Kidney (tissue), 14 donors: ENCODE measurements around the gene FAS. TPM values are rescaled to one million over a fixed set of nuclear protein-coding genes. Genes with fewer than 3 reads are reported as not detected.

Experiments used
- DNase-seq, 5 donors: peaks; one replicate each; pipeline ENCODE4 v3.0.0-alpha.2; 2013 to 2020
- FAIRE-seq: peaks from 2 replicates; lab custom pipeline; 2012; peaks lifted over from hg19 to GRCh38; lab: Jason Lieb, UNC
- H3K27ac ChIP-seq, 2 donors: one replicate each; pipeline ENCODE4 v1.7.0; 2013; ENCODE audit warnings: low read depth in 2 of 2, low read length in 2 of 2, inconsistent platforms in 1 of 2
- H3K27me3 ChIP-seq: one replicate; pipeline ENCODE4 v1.7.1; 2013; ENCODE audit warnings: low read length, inconsistent platforms; ENCODE audit not compliant: control insufficient read depth, insufficient read depth
- H3K36me3 ChIP-seq, 3 donors: one replicate each; pipeline versions ENCODE4 v1.7.0 to v1.7.1; 2013; ENCODE audit warnings: low read length in 3 of 3, control low read depth in 1 of 3, inconsistent platforms in 1 of 3; ENCODE audit not compliant: insufficient read depth in 3 of 3, control insufficient read depth in 2 of 3
- H3K4me1 ChIP-seq, 3 donors: one replicate each; pipeline versions ENCODE4 v1.7.0 to v1.7.1; 2013; ENCODE audit warnings: low read length in 3 of 3, inconsistent platforms in 1 of 3, low read depth in 1 of 3; ENCODE audit not compliant: control insufficient read depth in 2 of 3, insufficient read depth in 2 of 3
- H3K4me3 ChIP-seq, 3 donors: one replicate each; pipeline versions ENCODE4 v1.7.0 to v1.8.1; 2013; ENCODE audit warnings: low read length in 3 of 3, control low read depth in 1 of 3, inconsistent platforms in 1 of 3
- H3K9ac ChIP-seq, 3 donors: one replicate each; pipeline versions ENCODE4 v1.7.0 to v1.7.1; 2013; ENCODE audit warnings: low read length in 3 of 3, control low read depth in 1 of 3, inconsistent platforms in 1 of 3
- H3K9me3 ChIP-seq, 3 donors: one replicate each; pipeline versions ENCODE4 v1.7.0 to v1.7.1; 2013; ENCODE audit warnings: low read length in 3 of 3, control low read depth in 1 of 3, inconsistent platforms in 1 of 3; ENCODE audit not compliant: control insufficient read depth in 2 of 3, insufficient read depth in 1 of 3
- CTCF ChIP-seq: IDR thresholded peaks from 3 replicates; pipeline ENCODE4 v1.5.1; 2012; ENCODE audit warnings: mild to moderate bottlenecking, moderate library complexity, borderline replicate concordance; ENCODE audit not compliant: insufficient read depth; ENCODE audit errors: extremely low read depth
- intact Hi-C: fragments of 100-400 bp; cut with DNase I; formaldehyde crosslinking; loops from one replicate; pipeline ENCODE4 v1.11.1; 2022
- polyA plus RNA-seq: library from polyadenylated mRNA; stranded (reverse); fragments of 350-450 nt; fragmentation: Illumina TruSeq; extraction: RNeasy Lipid Tissue Mini Kit (QIAGEN cat#74804); gene quantifications from one replicate; pipeline ENCODE4 v1.2.3, GENCODE V29; 2014; ENCODE audit warnings: low read depth, low replicate concordance; ENCODE audit not compliant: insufficient read depth
- total RNA-seq: library from RNA; stranded (reverse); fragmentation: NEBNext Ultra II Directional; extraction: Animal tissue kit (Norgen Biotek cat#: 25700); gene quantifications from one replicate; pipeline ENCODE4 v1.2.1, GENCODE V29; 2021
- donor health status: control.
- donor health status: control.
- donor health status: control.
- donor health status: control.
- donor health status: control.
- donor health status: DM: yes; HTN: yes; CAD: no.
- donor health status: Normal renal cell carcinoma (clear cell type).

The FAS gene
- total and polyA plus RNA-seq, 2 donors from 2014 or later = 6.5 to 45.2 TPM

- no peaks in the 10 kb centered on the region for H3K36me3 ChIP-seq
- DNase-seq (no peak), FAIRE-seq (no peak)
- H3K4me3 ChIP-seq = peak overlapping the region; percentile 74 to 96 (median 88)
- H3K4me1 ChIP-seq = peaks cover 4 to 12% (median 8%) of the 10 kb centered on the region in 3 donors
- H3K9me3 ChIP-seq = no peaks in the 10 kb centered on the region
- peak overlapping the region; percentile 22 to 93 for H3K27ac ChIP-seq
- TF ChIP-seq CTCF = no peak
- peak overlapping the region in 1 of 3 donors; percentile 55 for H3K9ac ChIP-seq
- intact Hi-C loops = loop anchor here (5.0 kb wide), 1 partner anchor 52 kb away; no protein-coding TSS in a partner anchor
- no peaks in the 10 kb centered on the region for H3K27me3 ChIP-seq
These were observed 1.2 kb upstream of the FAS start for GRCh38 chr10:88989423-88989822.

GRCh38 chr10:88989824-88990383 lies 694 bp upstream of the FAS start:
- Histone ChIP-seq H3K36me3 (no peaks in the 10 kb centered on the region), H3K27me3 (no peaks in the 10 kb centered on the region), H3K27ac (peak overlapping the region; percentile 93 to 94), H3K9ac (peak overlapping the region; percentile 55 to 96 (median 87)), H3K4me3 (peak overlapping the region; percentile 74 to 96 (median 88)), H3K9me3 (no peaks in the 10 kb centered on the region), H3K4me1 (peaks cover 4 to 12% (median 8%) of the 10 kb centered on the region in 3 donors)
- peak; percentile 83 for FAIRE-seq
- intact Hi-C loops = loop anchor here (5.0 kb wide), 1 partner anchor 53 kb away; no protein-coding TSS in a partner anchor
- no peak for TF ChIP-seq CTCF
- DNase-seq = peak in 2 of 5 donors; percentile 85 to 87

- Histone ChIP-seq H3K4me3 (peak overlapping the region; percentile 74 to 96 (median 88)), H3K4me1 (peaks cover 4 to 12% (median 8%) of the 10 kb centered on the region in 3 donors), H3K9ac (peak overlapping the region; percentile 57 to 96 (median 87)), H3K27me3 (no peaks in the 10 kb centered on the region), H3K36me3 (no peaks in the 10 kb centered on the region), H3K9me3 (no peaks in the 10 kb centered on the region), H3K27ac (peak overlapping the region; percentile 93 to 94)
- no peak for FAIRE-seq
- intact Hi-C loops = no loop called here
- DNase-seq = peak; percentile 77 to 94 (median 89)
- no peak for TF ChIP-seq CTCF
These were observed 732 bp downstream of the FAS start for GRCh38 chr10:88991161-88991898.
